HG02759 (cell line): Measurements from ENCODE around the gene NCBP3.

Experiments
- ATAC-seq: cut with Tn5 transposase; IDR thresholded peaks from one replicate; pipeline ENCODE4 v1.9.1; 2021; ENCODE audit warnings: mild to moderate bottlenecking, moderate library complexity; ENCODE audit not compliant: unreplicated experiment

NCBP3 gene

GRCh38 chr17:3761036-3761917 lies 84.8 kb downstream of the NCBP3 start:
- ATAC-seq: no peak

- no peak for ATAC-seq
Measured at GRCh38 chr17:3759597-3760216, 86.3 kb downstream of the NCBP3 start.

GRCh38 chr17:3755335-3756030 lies 90.6 kb downstream of the NCBP3 start:
- no peak for ATAC-seq

- ATAC-seq: no peak
Measured at GRCh38 chr17:3754458-3755334, 91.3 kb downstream of the NCBP3 start.

GRCh38 chr17:3754066-3754457 lies 92.0 kb downstream of the NCBP3 start:
- no peak for ATAC-seq

- ATAC-seq: no peak
Measured at GRCh38 chr17:3753624-3754023, 92.4 kb downstream of the NCBP3 start.
